ENCODE data around the gene EYA4.

DNA sequence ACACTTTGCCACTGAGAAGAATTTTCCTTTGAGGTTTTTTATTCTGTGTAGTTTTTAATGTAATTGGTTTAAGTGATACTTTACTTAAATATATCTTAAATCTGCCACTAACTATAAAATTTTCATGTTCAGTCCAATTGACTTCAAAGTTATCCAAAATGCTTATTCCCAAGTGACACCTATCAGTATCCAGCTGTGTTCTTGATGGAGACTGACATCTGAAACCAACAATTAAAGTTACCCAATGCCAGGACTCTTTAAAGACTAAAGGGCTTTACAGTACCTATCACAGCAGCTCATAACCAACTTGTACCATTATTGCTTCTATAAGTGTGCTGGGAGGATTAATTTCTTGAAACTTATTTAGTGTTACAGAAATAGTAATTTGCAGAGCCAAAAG lies 13.8 kb upstream of the EYA4 start:
- TF ChIP-seq, protein P1, sequence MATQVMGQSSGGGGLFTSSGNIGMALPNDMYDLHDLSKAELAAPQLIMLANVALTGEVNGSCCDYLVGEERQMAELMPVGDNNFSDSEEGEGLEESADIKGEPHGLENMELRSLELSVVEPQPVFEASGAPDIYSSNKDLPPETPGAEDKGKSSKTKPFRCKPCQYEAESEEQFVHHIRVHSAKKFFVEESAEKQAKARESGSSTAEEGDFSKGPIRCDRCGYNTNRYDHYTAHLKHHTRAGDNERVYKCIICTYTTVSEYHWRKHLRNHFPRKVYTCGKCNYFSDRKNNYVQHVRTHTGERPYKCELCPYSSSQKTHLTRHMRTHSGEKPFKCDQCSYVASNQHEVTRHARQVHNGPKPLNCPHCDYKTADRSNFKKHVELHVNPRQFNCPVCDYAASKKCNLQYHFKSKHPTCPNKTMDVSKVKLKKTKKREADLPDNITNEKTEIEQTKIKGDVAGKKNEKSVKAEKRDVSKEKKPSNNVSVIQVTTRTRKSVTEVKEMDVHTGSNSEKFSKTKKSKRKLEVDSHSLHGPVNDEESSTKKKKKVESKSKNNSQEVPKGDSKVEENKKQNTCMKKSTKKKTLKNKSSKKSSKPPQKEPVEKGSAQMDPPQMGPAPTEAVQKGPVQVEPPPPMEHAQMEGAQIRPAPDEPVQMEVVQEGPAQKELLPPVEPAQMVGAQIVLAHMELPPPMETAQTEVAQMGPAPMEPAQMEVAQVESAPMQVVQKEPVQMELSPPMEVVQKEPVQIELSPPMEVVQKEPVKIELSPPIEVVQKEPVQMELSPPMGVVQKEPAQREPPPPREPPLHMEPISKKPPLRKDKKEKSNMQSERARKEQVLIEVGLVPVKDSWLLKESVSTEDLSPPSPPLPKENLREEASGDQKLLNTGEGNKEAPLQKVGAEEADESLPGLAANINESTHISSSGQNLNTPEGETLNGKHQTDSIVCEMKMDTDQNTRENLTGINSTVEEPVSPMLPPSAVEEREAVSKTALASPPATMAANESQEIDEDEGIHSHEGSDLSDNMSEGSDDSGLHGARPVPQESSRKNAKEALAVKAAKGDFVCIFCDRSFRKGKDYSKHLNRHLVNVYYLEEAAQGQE (IDR thresholded peaks at IDR 0.05; ENCODE audit: insufficient read depth in 1 of 2, low read depth in 2 of 2, low read length in 1 of 2), result no peak
- TF ChIP-seq, protein P2, sequence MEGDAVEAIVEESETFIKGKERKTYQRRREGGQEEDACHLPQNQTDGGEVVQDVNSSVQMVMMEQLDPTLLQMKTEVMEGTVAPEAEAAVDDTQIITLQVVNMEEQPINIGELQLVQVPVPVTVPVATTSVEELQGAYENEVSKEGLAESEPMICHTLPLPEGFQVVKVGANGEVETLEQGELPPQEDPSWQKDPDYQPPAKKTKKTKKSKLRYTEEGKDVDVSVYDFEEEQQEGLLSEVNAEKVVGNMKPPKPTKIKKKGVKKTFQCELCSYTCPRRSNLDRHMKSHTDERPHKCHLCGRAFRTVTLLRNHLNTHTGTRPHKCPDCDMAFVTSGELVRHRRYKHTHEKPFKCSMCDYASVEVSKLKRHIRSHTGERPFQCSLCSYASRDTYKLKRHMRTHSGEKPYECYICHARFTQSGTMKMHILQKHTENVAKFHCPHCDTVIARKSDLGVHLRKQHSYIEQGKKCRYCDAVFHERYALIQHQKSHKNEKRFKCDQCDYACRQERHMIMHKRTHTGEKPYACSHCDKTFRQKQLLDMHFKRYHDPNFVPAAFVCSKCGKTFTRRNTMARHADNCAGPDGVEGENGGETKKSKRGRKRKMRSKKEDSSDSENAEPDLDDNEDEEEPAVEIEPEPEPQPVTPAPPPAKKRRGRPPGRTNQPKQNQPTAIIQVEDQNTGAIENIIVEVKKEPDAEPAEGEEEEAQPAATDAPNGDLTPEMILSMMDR (IDR thresholded peaks at IDR 0.05), result no peak
- no peak for TF ChIP-seq TCF7L2 (IDR thresholded peaks at IDR 0.05; ENCODE audit: low read depth, low read length)

Data from Panc1 (cell line).